ENCODE data around the gene GAK. TPM values are rescaled to one million over a fixed set of nuclear protein-coding genes. Genes with fewer than 3 reads are reported as not detected.

The GAK gene
- total and polyA plus RNA-seq, 2 donors from 2014 or later = 92.0 to 124 TPM

DNA sequence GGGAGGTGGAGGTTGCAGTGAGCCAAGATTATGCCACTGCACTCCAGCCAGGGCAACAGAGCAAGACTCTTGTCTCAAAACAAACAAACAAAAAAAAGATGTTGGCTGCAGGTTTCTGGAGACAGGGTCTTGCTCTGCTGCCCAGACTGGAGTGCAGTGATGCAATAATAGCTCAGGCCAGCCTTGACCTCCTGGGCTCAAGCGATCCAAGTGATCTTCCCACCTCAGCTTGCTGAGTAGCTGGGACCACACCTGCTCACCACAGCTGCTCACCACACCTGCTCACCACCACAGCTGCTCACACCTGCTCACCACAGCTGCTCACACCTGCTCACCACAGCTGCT, 76.3 kb downstream of the GAK start:
- no peak overlapping the region for H3K9ac ChIP-seq (ENCODE audit: low read length in 3 of 3)
- H3K9me3 ChIP-seq (ENCODE audit: control insufficient read depth in 2 of 3, insufficient read depth in 1 of 3, low read length in 3 of 3) = no peaks in the 10 kb centered on the region
- H3K4me1 ChIP-seq (ENCODE audit: control insufficient read depth in 2 of 3, insufficient read depth in 2 of 3, low read depth in 1 of 3, low read length in 3 of 3) = no peaks in the 10 kb centered on the region
- H3K36me3 ChIP-seq (ENCODE audit: control insufficient read depth in 2 of 3, insufficient read depth in 3 of 3, low read length in 3 of 3) = peaks cover 2 to 29% (median 15%) of the 10 kb centered on the region in 3 donors
- no peak overlapping the region for H3K4me3 ChIP-seq (ENCODE audit: low read length in 3 of 3)
- no peak overlapping the region for H3K27ac ChIP-seq (ENCODE audit: low read depth in 2 of 2, low read length in 2 of 2)
- DNase-seq = peak in 1 of 5 donors; percentile 16
- no peak for FAIRE-seq
- intact Hi-C loops (cut with DNase I) = no loop called here
- H3K27me3 ChIP-seq (ENCODE audit: control insufficient read depth, insufficient read depth, low read length) = no peaks in the 10 kb centered on the region
- TF ChIP-seq CTCF (IDR thresholded peaks at IDR 0.05; ENCODE audit: borderline replicate concordance, extremely low read depth, insufficient read depth) = no peak

GRCh38 chr4:854356-854755, 77.8 kb downstream of the GAK start:
- Histone ChIP-seq H3K4me1 (ENCODE audit: control insufficient read depth in 2 of 3, insufficient read depth in 2 of 3, low read depth in 1 of 3, low read length in 3 of 3) (no peaks in the 10 kb centered on the region), H3K27ac (ENCODE audit: low read depth in 2 of 2, low read length in 2 of 2) (no peak overlapping the region), H3K9me3 (ENCODE audit: control insufficient read depth in 2 of 3, insufficient read depth in 1 of 3, low read length in 3 of 3) (no peaks in the 10 kb centered on the region), H3K27me3 (ENCODE audit: control insufficient read depth, insufficient read depth, low read length) (no peaks in the 10 kb centered on the region), H3K4me3 (ENCODE audit: low read length in 3 of 3) (no peak overlapping the region), H3K36me3 (ENCODE audit: control insufficient read depth in 2 of 3, insufficient read depth in 3 of 3, low read length in 3 of 3) (peaks cover 2 to 23% (median 11%) of the 10 kb centered on the region in 3 donors), H3K9ac (ENCODE audit: low read length in 3 of 3) (no peak overlapping the region)
- TF ChIP-seq CTCF (IDR thresholded peaks at IDR 0.05; ENCODE audit: borderline replicate concordance, extremely low read depth, insufficient read depth) = no peak
- FAIRE-seq (no peak), DNase-seq (peak in 1 of 5 donors; percentile 12)
- intact Hi-C loops (cut with DNase I) = no loop called here

GRCh38 chr4:853416-853781, 78.7 kb downstream of the GAK start:
- intact Hi-C loops (cut with DNase I) = no loop called here
- H3K4me1 ChIP-seq (ENCODE audit: control insufficient read depth in 2 of 3, insufficient read depth in 2 of 3, low read depth in 1 of 3, low read length in 3 of 3) = no peaks in the 10 kb centered on the region
- H3K9ac ChIP-seq (ENCODE audit: low read length in 3 of 3) = no peak overlapping the region
- TF ChIP-seq CTCF (IDR thresholded peaks at IDR 0.05; ENCODE audit: borderline replicate concordance, extremely low read depth, insufficient read depth) = no peak
- DNase-seq = peak in 2 of 5 donors; percentile 33 to 66
- H3K27me3 ChIP-seq (ENCODE audit: control insufficient read depth, insufficient read depth, low read length) = no peaks in the 10 kb centered on the region
- H3K27ac ChIP-seq (ENCODE audit: low read depth in 2 of 2, low read length in 2 of 2) = no peak overlapping the region
- H3K36me3 ChIP-seq (ENCODE audit: control insufficient read depth in 2 of 3, insufficient read depth in 3 of 3, low read length in 3 of 3) = peaks cover 2 to 15% (median 11%) of the 10 kb centered on the region in 3 donors
- FAIRE-seq = no peak
- H3K9me3 ChIP-seq (ENCODE audit: control insufficient read depth in 2 of 3, insufficient read depth in 1 of 3, low read length in 3 of 3) = no peaks in the 10 kb centered on the region
- no peak overlapping the region for H3K4me3 ChIP-seq (ENCODE audit: low read length in 3 of 3)
